Measurements from ENCODE around the gene RTKN.
"Not testable (repeated sequence)": the region's sequence is repeated elsewhere in the genome, so short reads cannot be mapped to it uniquely, and the experiment has no call there.

The RTKN gene

DNA sequence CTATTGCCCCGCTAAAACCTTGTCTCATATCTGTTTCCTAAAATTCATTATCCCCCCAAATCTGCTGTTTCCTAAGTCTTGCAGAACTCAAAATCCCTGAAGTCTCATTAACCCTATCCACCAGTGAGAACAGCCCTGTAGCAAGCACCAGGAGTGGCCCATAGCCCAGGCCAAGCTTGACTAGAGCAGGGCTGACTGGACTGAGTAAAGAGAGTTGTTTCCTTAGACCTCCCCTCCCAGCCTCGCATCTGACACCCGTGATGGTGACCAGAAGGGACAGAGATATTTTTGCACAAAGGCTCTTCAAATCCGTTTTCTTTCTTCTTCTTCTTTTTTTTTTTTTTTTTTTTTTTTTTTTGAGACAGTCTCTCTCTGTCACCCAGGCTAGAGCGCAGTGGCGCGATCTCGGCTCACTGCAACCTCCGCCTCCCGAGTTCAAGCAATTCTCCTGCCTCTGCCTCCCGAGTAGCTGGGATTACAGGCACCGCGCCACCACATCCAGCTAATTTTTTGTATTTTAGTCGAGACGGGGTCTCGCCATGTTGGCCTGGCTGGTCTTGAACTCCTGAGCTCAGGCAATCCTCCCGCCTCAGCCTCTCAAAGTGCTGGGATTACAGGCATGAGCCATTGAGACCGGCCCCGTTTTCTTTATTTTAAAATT lies 21.2 kb downstream of the RTKN start:
- not testable (repeated sequence) for DNase-seq

GRCh38 chr2:74420006-74420405 lies 21.7 kb downstream of the RTKN start:
- DNase-seq: no peak

DNA sequence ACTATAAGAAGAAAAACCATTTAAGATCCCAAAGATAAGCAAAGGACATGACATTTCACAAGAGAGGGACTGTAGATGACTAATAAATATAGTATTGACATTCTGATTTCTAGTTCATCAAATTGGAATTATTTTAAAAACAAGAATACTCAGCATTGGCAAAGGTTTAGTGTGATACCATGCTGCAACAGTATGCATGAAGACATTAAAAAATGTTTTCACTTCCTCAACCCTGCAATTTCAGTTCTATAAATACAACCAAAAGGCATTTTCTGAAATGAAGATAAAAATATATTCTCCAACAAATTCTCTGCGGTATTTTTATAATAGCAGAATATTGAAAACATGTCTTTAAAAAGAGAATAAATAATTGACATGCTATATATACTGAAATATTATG lies 22.4 kb downstream of the RTKN start:
- no peak for DNase-seq

GRCh38 chr2:74418312-74418711 lies 23.4 kb downstream of the RTKN start:
- no peak for DNase-seq

GRCh38 chr2:74417763-74418162 lies 24.0 kb downstream of the RTKN start:
- DNase-seq: no peak

DNA sequence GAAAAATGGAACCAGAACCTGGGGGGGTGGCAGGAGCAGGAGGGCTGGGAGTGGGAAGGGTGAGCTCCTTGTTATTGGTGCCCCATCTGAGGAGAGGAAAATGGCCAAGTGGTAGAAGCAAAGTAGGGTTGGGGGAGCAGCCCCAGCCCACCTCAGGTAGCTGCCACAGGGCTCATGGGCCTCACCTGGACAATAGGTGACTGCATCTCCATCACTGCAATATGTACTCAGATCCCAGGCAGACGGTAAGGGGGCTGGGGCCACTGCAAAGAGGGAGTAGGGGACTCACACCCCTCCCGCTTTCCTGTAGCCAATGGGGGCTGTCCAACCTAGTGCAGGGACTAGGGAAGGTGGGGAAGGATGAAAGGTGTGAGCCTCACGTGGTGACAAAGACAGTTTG lies 24.5 kb downstream of the RTKN start:
- no peak for DNase-seq

- DNase-seq: no peak
Observed at GRCh38 chr2:74416778-74417177, 25.0 kb downstream of the RTKN start.

DNA sequence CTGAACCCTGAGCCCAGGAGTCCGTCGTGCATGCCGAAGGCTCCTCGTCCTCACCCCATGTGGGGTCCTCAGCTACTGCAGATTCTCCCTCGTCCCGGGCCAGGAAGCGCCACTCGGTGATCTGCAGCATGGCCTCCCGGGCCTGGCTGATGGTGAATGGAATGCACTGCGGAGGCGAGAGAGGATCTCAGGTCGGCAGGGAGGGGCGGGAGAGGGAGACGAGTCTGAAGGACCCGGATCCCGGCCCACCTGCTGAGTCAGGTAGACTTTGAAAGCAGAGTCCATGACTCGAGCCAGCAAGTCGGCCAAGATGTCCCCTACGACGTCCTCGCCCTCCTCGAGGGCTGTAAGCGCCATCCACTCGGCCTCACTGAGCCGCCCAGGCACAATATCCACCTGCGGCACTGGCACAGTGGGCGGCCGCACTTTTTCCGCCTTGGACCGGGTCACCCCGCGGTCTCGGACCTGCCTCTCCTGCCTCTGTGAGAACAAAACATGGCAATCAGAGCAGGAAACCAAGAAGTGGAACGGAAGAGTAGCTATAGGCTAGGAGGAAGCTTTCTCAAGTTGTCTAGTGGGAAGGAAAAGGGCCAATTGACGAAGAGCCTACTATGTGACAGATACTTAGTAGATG lies 25.9 kb downstream of the RTKN start:
- no peak for DNase-seq

DNA sequence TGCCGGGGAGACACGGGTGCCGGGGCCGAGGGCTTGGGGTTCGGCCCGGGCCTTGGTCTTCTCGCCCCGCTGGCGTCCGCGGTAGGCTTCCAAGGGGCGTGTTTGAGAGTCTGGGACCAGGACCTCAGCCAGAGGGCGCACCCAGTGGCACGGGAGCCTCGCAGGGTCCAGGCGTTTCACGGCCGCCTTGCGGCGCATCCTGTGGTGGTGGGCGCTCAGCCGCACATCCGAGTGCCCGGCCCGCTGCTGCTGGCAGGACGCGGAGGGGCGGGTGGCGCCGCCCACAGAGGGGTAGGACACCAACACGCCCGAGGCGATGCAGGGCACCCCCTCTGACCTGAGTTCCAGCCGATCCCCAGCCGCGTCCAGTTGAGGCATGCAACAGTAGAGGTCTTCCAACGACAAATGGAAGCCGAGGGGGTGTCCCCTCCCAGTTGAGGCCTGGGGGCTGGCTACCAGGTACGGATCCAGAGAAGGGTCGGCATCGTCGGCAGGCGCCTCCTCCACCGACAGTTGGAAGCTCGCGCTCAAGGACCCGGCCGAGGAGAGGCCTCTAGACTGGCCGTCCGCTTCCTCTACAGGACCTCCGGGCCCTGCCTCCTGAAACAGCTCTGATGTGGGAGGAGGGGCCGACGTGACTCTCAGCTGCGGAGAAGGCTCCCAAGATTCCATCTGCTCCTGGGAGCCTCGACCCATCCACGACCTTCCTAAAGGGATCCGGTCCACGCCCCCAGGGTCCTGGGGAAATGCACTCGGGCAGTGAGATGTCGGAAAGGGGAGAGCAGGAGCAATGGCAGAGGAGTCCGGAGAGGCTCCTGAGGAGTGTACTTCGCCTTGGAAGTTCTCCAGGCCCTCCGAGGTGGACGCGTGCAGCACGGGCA lies 26.6 kb downstream of the RTKN start:
- peak in 22 of 56 donors; percentile 20 to 74 (median 38) for DNase-seq

- DNase-seq: no peak
Observed at GRCh38 chr2:74414441-74414840, 27.3 kb downstream of the RTKN start.

DNA sequence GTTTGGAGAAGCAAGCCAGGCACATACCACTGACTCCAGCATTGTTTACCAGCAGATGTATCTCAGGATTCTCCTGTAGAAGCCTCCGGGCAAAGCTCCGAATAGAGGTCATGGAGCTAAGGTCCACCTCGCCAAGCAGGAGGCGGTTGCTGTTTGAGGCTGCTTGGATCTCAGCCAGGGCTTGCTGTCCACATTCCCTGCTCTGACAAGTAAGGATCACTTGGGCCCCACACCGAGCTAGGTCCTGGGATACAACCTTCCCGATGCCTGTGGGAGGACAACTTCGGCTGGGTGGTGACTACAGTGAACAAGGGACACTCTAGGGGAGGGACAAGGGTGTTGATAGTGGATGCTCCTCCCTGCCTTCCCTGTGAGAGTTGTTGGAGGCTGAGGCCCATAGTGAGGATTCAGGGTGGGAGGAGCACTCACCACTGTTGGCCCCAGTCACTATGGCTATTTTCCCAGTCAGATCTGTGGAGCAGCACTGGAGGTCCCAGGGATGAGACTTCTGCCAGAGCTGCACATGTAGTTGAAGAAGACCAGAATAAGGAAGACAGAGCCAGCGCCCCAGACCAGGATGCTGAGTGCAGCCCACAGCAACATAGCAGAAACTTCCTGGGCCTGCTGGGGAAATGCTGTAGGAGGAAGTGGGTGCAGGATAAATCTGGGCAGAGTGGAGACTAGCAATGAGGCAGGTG lies 28.6 kb downstream of the RTKN start:
- DNase-seq: no peak

DNA sequence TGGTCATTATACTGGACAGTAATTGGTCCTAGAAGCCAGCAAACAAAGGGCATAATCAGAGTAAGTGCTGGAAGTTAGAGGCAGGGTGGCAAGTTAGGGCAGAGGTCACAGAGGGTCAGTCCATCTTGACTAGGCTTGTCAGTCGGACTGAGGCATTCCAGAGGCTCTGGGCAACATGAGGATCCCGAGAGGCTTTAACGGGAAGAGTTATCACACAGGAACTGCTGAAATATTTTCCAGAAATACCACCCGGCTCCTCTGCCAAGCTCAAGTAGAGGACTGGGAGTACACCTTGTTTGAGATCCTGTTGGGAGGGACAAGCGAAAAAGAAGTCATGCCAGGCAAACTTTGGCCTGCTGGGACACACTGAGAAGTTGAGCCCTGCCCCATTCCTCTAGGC lies 34.1 kb downstream of the RTKN start:
- DNase-seq: no peak

DNA sequence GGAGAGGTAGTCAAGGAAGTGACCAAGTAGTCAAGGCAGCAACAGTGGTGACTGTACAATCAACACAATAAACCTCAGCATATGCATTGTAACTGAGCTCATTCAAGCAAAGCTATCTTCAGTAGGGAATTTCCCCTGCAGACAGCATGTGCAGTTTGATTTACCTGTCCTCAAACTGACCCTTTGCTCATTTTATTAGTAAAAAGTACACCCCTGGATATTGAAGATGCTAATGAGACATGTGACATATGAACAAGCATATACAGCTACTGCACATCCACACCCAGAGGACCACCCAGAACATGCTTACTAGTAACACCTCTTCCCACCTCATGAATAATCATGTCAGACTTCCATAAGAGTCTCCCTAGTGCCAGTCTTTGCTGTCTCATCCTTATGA lies 35.7 kb downstream of the RTKN start:
- DNase-seq: no peak

GRCh38 chr2:74401891-74402290 lies 39.8 kb downstream of the RTKN start:
- no peak for DNase-seq

- DNase-seq: no peak
Observed at GRCh38 chr2:74399785-74400184, 42.0 kb downstream of the RTKN start.

DNA sequence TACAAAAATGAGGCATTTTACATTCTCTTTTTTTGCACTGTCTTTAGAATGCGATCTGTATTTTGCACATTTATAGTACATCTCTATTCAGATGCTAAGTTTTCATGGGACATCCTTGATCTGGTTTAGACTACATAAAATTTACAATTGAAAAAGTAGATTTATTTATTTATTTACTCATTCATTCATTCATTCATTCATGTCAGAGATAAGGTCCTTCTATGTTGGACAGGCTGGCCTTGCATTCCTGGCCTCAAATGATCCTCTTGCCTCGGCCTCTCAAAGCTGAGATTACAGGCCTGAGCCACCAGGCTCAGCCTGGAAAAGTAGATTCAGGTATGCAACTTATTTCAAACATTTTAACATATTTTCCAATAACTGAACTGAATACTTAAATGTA lies 45.6 kb downstream of the RTKN start:
- no peak for DNase-seq

DNA sequence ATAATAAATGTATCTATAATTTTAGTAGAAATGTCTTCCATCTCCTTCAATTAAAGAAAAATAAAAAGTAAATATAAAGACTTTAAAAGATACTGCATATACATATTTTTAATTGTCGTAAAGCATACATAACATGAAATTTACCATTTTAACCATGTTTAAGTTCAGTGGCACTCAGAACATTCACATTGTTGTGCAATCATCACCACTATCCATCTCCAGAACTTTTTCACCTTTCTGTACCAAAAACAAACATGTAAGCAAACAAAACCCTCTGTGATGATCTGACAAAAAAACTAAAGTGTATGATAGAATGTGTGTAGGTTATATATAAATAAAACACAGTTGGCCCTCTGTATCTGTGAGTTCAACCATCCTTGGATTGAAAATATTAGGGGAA lies 48.2 kb downstream of the RTKN start:
- no peak for DNase-seq

- DNase-seq: no peak
Observed at GRCh38 chr2:74392449-74392743, 49.3 kb downstream of the RTKN start.

- DNase-seq: peak; percentile 42 to 96 (median 85)
Observed at GRCh38 chr2:74391580-74392448, 49.9 kb downstream of the RTKN start.

- DNase-seq: peak in 3 of 56 donors; percentile 44 to 57 (median 51)
Observed at GRCh38 chr2:74391209-74391579, 50.5 kb downstream of the RTKN start.

DNA sequence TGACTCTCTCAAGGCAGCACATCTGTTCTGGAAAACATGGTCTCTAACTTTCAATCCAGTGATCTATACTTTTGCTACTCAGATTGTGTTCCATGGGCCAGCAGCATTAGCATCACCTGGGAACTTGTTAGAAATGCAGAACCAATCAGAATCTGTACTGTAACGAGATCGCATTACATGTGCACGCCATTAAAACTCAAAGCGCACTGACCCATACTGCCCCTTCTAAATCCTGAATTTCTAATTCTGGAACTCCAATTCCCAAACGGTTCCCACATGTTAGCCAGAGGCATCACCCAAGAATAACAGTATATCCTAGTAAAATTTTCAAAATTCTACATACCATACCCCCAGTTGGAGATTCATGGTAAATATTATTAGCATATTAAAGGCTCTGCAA lies 51.1 kb downstream of the RTKN start:
- no peak for DNase-seq

Measured in amygdala (tissue), 56 donors.